Mononuclear cell (primary cell): Measurements from ENCODE around the gene ANTXR1. TPM values are rescaled to one million over a fixed set of nuclear protein-coding genes. Genes with fewer than 3 reads are reported as not detected.
"Not testable (repeated sequence)": the region's sequence is repeated elsewhere in the genome, so short reads cannot be mapped to it uniquely, and the experiment has no call there.

Experiments used
- H3K27me3 ChIP-seq: 2 replicates; pipeline ENCODE4 v1.6.0; 2011; ENCODE audit warnings: low read length, control low read depth; ENCODE audit not compliant: insufficient read depth
- H3K4me1 ChIP-seq: 2 replicates; pipeline ENCODE4 v1.5.1; 2011; ENCODE audit warnings: mild to moderate bottlenecking, low read length, control low read depth; ENCODE audit not compliant: insufficient read depth
- H3K4me3 ChIP-seq: 2 replicates; pipeline ENCODE4 v1.5.1; 2011; ENCODE audit warnings: mild to moderate bottlenecking, low read length, moderate library complexity
- H3K9me3 ChIP-seq: 2 replicates; pipeline ENCODE4 v1.5.1; 2011; ENCODE audit warnings: low read depth, mild to moderate bottlenecking, control low read depth, low read length
- total RNA-seq: library from RNA; depleted of rRNA; stranded (reverse); fragments of >200 nt; gene quantifications from one replicate; pipeline ENCODE4 v1.2.3, GENCODE V29; 2012

ANTXR1 gene
- total RNA-seq, 1 donor: under 0.01 TPM

DNA sequence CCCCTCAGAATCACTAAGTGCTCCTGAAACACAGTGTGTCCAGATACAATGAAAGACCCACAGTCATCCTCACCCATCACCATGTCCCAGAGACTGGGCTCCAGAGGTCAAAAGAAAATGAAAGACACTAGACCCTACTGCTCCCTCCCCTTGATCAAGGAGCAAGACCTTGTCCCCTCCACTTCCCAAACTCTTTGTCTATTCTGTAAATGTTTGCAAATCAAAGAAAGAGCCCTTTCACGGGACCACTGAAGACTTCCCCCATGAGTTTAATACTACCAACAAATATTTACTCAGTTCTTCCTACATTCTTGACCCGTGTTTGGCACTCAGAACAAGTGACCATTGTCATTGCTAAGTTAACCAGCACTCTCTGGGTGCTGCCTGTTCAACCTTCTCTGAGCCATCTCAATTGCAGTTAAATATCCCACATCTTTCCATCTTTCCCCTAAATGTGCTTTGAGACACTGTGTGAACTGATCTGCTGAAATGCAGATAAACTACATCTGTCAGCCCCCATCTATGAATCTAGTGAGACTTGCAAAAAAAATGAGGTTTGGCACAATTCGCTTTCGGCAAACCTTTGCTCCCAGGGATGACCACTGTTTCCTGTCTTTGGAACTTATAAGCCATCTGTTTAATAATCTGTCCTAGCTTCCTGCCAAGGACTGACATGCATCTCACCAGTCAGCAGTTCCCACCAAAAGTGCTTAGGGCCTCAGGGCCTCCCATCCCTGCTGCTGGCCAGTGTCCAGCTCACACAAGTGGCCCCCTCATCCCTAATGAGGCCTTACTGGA lies 203.8 kb downstream of the ANTXR1 start:
- Histone ChIP-seq H3K4me3 (no peak overlapping the region), H3K9me3 (no peaks in the 10 kb centered on the region), H3K4me1 (peaks cover 7% of the 10 kb centered on the region), H3K27me3 (no peaks in the 10 kb centered on the region)

DNA sequence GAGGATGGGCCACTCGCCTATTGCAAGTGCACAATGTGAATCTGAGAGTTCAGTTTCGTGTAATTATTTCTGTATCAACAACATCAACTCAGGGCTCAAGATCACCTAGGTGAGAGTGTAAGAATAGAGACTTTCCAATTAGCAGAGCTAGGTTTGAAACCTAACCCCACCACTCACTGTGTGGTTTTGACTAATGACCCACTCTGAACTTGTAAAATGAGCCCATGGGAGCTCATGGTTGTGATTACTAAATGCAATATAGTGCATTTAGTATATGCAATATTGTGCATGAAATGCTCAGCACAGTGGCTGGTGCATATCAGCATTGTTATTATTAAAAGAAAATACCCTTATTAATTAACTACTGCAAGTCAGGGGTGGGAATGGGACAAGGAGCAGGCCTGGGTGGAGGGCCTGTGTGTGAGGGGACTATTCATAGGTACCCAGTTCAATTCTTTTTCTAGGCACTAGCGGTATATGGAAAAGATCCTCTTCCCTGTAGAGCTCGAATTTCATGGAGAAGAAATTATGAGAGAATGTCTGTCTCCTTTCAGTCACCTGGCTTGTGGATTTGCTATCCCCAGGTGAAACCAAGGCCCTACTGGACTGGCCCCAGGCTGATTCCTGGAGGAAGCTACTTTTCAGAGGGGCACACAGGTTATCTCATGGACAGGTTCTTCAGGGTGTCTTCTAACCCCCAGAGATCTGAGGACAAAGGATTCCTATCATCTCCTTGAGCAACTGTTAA lies 204.5 kb downstream of the ANTXR1 start:
- no peaks in the 10 kb centered on the region for H3K9me3 ChIP-seq
- peaks cover 7% of the 10 kb centered on the region for H3K4me1 ChIP-seq
- no peaks in the 10 kb centered on the region for H3K27me3 ChIP-seq
- no peak overlapping the region for H3K4me3 ChIP-seq

- Histone ChIP-seq H3K4me1 (no peaks in the 10 kb centered on the region), H3K4me3 (no peak overlapping the region), H3K27me3 (peaks cover 3% of the 10 kb centered on the region), H3K9me3 (no peaks in the 10 kb centered on the region)
These were observed 208.5 kb downstream of the ANTXR1 start for GRCh38 chr2:69221512-69221911.

DNA sequence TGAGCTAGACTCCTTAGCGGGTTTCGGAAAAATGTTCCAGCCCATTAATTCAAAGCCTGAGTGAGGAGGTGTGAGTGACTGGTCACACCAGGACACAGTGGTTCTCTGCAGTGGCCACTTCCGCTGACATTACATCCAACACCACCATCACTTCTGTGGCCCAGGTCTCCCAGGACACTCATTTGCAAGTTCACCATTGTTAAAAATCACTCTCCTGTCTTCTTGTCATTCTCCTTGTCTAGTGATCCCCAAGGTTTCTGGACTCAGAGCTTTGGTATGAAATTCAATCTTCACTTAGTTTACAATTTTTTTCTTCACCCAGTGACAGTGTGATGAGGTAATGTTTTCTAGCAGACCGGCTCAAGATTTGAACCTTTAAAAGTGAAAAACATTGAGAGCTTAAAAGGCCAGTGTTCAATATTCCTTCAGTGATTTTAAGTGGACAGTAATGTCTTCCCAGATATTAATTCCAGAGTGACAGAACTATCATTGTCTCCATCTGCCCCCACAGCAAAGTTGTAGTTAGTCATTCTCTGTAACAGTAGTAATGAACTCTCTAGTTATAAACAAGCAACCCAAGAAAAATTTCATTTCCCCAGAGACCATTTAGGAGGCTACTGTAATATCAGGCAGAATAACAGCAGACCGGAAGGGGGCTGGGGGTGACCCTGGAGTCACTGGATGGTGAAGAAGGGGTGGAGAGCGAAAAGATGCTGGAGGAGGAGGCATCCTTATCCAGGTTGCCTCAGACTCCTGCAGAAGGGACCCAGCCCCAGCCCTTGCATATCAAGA lies 209.2 kb downstream of the ANTXR1 start:
- Histone ChIP-seq H3K27me3 (peaks cover 3% of the 10 kb centered on the region), H3K4me1 (no peaks in the 10 kb centered on the region), H3K9me3 (no peaks in the 10 kb centered on the region), H3K4me3 (no peak overlapping the region)

DNA sequence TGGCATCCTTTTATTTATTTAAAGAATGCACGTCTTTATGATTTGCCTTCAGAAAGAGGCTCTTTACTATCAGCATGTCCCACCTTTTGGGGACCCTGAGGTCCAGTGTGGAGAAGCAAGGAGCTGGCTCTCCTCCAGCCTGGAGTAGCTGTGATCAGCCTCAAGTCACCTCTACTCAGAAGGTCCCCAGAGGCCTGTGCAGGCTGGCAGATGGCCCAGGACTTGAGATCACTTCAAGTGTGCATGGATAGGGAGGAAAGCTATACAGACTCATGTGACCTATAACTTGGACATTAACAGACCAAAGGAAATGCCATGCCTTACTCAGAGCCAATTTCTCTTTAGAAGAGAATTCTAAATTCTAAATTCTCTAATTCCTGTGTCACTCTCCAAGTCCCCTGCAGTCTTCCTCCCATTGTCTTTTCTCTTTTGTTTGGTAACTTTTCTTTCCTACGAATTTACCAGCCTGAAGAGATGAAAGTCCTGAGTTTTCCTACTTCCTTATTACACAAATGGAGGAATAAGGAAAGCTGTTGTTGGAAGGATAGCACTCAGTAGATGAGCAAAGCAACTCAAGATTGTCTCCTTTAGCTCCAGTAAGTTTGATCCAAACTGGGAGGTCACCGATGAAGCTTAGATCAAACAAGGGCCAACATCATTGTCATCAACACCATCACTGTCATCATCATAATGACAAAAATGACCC lies 210.1 kb downstream of the ANTXR1 start:
- Histone ChIP-seq H3K4me1 (no peaks in the 10 kb centered on the region), H3K9me3 (no peaks in the 10 kb centered on the region), H3K27me3 (peaks cover 3% of the 10 kb centered on the region), H3K4me3 (no peak overlapping the region)

DNA sequence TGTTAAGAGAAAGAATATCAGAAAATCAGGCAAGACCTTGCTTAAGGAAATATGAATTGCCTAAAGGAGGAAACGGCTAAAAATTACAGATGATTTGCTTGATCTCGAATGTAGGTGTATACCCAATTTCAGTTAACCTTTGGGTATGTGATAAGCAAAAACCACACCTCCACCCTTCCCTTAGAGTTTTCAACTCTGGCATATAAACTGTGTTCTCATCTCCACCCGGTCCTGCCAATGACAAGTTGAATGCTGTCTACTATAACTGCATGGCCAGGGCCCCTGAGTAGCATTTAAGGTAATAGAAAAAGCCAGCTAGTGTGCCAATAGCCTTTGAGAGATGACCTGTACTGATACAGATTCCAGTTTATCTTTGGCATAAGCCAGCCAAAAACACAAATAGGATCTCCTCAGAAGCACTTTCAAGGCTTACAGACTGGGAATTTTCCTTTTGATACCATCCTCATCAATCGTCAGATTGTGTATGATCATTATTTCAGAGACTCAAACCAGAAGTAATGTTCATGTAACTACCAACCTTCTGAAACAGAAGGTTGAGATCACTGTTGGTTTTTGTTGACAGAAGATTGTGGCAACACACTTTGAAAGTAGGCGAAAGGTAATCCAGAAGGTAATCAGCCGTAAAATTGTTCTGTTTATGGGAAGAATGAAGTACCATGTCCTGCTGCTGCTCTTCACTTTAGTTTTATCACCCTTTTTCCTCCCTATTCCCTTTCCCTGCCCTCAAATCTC lies 211.0 kb downstream of the ANTXR1 start:
- no peaks in the 10 kb centered on the region for H3K4me1 ChIP-seq
- H3K27me3 ChIP-seq: peaks cover 3% of the 10 kb centered on the region
- no peaks in the 10 kb centered on the region for H3K9me3 ChIP-seq
- no peak overlapping the region for H3K4me3 ChIP-seq

DNA sequence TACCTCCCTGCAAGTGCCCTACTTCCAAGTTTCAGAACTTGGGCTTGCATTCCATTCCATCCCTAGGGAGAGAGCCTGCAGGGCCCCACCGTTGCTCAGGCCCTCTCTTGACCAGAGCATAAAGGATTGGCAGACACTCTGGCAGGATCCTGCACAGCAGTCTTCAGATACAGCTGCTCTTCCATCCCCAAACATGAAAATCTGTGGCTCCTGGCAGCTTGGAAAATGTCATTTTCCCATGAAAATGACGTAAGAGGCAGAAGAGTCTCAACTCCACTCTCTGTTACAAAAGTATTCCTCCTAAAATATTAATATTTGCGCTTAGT lies 211.5 kb downstream of the ANTXR1 start:
- H3K9me3 ChIP-seq: no peaks in the 10 kb centered on the region
- H3K4me3 ChIP-seq: no peak overlapping the region
- H3K27me3 ChIP-seq: peaks cover 3% of the 10 kb centered on the region
- H3K4me1 ChIP-seq: no peaks in the 10 kb centered on the region

DNA sequence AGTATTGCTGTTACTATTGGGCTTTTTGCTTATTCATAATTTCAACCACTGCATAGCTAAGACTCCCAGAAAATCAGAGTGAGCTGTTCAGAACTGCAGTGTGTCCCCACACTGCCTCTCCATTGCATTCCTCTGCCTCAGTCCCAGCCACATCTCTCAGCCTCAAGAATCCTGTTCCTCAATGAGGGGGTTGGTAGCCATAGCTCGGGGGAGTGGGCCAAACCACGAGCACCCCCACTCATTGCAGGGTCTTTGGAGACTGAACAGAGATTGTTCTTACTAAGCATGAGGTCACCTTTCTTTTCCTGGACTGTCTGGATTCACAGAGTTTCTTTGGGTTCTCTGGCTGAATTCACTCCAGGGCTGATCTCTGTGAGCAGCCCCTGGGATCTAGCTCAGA lies 213.0 kb downstream of the ANTXR1 start:
- Histone ChIP-seq H3K4me1 (no peaks in the 10 kb centered on the region), H3K9me3 (no peaks in the 10 kb centered on the region), H3K4me3 (no peak overlapping the region), H3K27me3 (peaks cover 3% of the 10 kb centered on the region)

DNA sequence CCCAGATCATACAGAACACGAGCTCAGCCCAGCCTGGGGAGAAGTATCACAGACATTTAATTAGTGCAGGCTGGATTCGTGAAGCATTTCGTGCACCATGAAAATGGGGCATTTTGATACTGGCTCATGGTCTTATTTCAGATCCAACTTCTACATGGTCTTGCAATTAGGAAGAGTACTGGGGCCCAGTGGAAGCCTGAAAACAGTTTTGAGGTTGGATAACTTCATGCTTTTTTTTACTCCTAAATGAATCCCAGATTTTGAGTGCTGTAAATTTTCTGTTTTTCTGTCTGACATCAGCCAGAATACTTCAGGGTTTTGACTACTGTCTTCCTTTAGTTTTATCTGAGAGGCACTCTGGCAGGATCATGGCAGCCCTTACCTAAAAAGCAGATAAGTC lies 213.9 kb downstream of the ANTXR1 start:
- Histone ChIP-seq H3K4me3 (no peak overlapping the region), H3K9me3 (no peaks in the 10 kb centered on the region), H3K4me1 (no peaks in the 10 kb centered on the region), H3K27me3 (peaks cover 3% of the 10 kb centered on the region)

- Histone ChIP-seq H3K4me3 (no peak overlapping the region), H3K9me3 (no peaks in the 10 kb centered on the region), H3K4me1 (no peaks in the 10 kb centered on the region), H3K27me3 (peaks cover 6% of the 10 kb centered on the region)
These were observed 214.7 kb downstream of the ANTXR1 start for GRCh38 chr2:69227716-69228115.

- not testable (repeated sequence) for H3K4me1 ChIP-seq, H3K9me3 ChIP-seq, H3K4me3 ChIP-seq, H3K27me3 ChIP-seq
These were observed 218.0 kb downstream of the ANTXR1 start for GRCh38 chr2:69230946-69231345.

DNA sequence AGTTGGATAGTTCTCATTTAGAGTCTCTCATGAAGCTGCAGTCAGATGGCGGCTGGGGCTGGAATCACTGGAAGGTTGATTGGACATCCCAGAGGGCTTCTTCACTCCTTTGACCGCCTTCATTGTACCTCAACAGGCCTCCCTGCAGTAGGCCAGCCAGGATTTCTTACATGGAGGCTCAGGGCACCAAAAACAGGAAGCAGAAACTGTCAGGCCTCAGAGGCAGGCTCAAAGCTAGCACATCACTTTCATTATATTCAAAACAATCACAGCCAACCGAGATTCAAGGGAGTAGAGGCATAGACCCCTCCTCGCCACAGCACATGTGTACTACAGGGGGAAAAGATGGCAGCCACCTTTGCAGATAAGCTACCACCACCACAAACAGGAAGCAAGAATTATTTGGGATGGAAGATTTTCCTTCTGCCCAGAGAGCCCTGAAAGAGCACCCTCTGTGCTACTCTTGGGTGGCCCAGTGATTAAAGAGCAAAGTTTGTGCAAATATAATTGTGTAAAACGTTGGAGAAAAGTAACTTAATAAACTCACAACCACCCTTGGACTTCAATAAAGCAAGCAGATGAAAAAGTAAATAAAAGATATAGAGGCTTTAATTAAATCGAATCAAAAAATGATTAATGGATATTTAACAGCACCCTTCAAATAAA lies 218.8 kb downstream of the ANTXR1 start:
- H3K4me1 ChIP-seq: no peaks in the 10 kb centered on the region
- no peak overlapping the region for H3K4me3 ChIP-seq
- no peaks in the 10 kb centered on the region for H3K9me3 ChIP-seq
- peaks cover 3% of the 10 kb centered on the region for H3K27me3 ChIP-seq

- not testable (repeated sequence) for H3K4me3 ChIP-seq, H3K4me1 ChIP-seq, H3K27me3 ChIP-seq, H3K9me3 ChIP-seq
These were observed 222.9 kb downstream of the ANTXR1 start for GRCh38 chr2:69235835-69236234.
